ENCODE data around the gene EPOP.

GRCh38 chr17:38703742-38704605, 29.2 kb upstream of the EPOP start:
- TF ChIP-seq EP300 (IDR thresholded peaks at IDR 0.05) (peak in 1 of 2 donors; percentile 30), CTCF (IDR thresholded peaks at IDR 0.05) (no peak), POLR2A (IDR thresholded peaks at IDR 0.05) (peak in 1 of 2 donors; percentile 26)
